HG02642 (cell line): ENCODE results near the gene ALDH1L1.

Experiments used
- ATAC-seq: cut with Tn5 transposase; IDR thresholded peaks from one replicate; pipeline ENCODE4 v1.9.1; 2021; ENCODE audit warnings: mild to moderate bottlenecking; ENCODE audit not compliant: unreplicated experiment, poor library complexity

The ALDH1L1 gene

DNA sequence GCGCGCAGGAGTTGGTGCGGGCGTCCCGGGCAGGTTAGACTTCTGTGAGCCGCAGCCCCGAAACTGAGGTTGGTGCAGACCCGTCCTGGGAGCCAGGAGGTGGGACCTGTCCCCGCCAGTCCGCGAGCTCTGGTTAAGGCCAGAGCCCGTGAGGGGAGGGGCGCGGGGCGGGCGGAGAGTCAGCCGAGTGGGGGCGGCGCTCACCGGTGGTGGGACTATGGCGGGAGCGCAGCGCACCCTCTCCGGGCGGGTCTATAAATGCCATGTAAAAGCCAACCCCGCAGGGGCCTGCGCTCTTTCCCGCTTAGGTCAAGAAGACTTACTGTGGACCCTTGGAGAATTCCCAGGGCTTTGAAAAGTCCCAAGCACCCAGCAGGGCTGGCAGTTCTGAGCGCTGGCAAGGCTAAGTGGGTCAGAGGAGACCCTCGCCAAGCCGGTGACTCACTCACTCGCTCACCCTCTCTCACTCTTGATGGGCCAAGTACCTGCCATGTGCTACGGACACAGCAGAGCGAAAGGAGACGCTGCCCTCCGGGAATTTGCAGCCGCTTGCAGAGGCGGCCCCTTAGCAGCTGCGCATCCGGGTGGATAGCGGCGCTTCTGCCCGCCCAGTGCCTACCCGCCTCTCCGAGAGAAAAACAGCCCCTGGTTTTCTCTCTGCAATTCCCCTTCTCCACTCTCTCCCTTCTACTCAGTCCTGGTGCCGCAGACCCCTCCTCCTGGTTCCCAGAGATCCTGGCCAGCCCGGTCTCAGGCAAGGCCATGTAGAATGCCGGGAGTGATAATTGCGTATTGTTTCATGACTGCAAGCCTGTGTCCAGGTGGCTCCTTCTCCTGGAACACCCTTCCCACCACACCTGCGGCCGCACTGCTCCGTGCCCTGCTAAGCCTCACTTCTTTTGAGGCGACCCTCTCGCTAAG lies at the start of gene ALDH1L1:
TSS of gene ALDH1L1 (minus strand) at position 110 of the 921 bp plus-strand sequence. CDS start 19,607 bp downstream, outside the sequence.
- no peak for ATAC-seq

DNA sequence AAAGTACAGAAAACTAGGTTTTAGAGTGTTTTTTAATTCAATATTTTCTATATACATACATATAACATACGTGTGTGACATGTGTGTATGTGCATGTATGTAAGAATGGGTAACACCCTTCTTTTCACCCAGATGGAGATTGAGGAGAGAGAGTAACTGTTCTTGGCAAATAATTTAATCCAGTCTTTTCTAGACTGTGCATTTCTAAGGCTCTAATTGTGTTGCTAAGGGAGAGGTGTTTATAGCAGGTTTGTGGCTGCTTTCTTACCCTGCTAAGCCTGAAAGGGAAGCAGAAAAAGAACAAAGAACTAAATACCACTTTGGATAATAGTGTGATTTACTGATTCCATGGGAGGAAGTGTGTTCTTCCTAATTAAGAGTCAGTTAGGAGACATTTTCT lies 46.0 kb upstream of the ALDH1L1 start:
- ATAC-seq, result no peak

DNA sequence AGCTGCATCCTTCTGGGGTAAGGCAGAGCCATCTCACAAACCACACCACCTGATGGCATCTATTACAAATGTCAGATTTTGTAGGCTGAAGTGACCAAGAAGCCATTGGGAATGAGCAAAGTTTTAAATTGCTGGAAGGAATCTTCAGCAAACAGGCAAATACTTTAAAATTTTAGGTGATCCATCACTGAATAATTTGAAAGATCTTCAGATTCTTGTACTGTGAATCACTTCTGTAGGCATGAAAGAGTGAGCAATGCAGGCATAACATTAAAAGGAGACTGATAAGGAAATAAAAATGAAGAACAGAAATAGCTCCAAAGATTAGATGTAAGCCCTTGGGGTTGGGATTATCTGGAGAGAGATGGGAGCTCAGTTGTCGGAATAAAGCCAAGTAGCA lies 36.0 kb upstream of the ALDH1L1 start:
- no peak for ATAC-seq

DNA sequence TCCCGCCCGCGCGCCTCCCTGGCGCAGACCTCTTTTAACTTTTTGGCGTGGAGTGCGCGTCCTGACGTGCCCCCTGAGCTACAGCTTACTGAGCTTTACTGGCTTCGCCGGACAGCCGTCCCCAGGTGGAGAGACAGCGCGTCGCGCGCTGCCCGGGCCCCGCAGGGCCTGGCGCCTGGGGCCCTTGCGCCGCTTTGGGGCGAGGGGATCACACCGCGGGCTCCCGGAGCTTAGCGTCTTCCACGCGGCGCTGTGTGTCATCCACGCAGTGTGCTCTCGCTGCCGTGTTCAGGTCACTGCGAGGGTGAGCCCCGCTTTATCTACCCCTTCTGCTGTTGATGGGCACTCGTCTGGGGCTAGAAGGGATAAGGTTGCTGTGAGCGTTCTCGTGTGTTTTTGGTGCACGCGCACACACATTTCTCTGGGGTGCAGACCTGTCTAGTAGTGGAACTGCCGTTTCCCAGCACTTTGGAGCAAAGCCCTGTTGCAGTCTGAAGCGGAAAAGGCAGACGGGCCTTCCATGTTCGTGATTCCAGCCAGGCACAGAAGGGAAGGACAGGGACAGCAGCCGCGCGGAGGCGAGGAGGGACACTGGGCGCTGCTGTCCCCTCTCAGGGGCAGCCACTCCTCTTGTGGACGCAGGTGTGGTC lies 33.1 kb upstream of the ALDH1L1 start:
- no peak for ATAC-seq

DNA sequence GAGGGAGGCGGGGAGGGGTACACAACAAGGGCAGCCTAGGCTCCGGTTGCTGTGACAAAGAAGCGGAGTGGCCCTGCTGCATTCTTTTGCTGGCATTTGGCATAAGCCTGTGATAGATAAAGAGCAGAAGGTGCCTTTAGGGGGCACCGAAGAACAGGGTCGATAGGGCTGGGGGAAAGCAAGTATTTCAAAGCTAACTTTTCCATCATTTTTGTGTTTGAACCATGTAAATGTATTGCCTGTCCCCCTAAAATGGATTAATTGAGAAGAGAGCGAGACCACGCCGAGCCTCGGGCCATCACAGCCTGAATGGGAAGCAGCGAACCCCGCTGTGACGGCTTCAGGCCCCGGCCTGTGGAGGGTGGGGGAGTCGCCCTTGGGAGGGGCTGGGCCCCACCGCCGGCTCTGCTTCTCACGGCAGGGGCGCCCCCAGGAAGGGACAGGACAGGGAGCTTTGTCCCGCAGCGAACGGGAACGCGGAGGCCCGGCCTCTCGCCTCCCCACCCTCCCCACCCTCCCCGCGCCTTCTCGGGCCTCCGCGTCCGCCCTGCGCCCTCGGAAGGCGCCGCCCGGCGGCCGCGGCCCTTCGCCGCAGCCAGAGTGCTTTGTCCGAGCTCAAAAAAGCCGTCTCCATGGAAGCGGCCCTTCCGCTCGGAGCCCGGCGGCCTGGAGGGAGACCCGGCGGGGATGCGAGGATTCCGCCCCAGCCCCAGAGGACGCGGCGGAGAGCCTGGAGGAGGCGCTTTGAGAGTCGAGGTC lies 32.4 kb upstream of the ALDH1L1 start:
- ATAC-seq, result no peak

DNA sequence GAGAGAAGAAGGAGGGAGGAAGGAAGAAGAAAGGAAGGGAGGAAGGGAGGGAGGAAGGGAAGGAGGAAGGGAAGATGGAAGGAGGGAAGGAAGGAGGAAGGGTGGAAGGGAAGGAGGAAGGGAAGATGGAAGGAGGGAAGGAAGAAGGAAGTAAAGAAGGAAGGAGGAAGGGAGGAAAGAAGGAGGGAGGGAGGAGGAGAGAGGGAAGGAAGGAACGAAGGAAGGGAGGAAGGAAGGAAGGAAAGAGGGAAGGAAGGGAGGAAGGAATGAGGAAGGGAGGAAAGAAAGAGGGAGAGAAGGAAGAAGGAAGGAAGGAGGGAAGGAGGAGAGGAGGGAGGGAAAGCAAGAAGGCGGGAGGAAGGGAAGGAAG lies 31.8 kb upstream of the ALDH1L1 start:
- ATAC-seq, result no peak

DNA sequence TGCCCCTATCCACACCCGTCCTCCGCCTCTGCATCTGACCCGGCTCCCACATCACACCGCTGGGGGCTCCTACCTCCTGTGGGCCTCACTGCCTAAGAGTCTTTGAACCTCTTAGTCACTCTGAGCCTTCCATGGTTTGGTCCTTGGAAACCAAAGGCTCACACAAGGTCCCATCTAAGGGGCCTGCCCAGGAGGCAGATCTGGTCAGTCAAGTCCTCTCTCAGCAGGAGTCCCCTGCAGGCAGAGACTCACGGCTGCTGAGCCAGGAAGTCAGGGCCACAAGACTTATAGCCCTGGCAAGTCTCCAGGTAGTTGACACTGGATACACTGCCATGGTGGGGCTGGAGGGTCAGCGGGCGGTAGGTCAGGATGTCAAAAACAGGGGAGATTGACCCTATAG lies 31.2 kb upstream of the ALDH1L1 start:
- no peak for ATAC-seq

DNA sequence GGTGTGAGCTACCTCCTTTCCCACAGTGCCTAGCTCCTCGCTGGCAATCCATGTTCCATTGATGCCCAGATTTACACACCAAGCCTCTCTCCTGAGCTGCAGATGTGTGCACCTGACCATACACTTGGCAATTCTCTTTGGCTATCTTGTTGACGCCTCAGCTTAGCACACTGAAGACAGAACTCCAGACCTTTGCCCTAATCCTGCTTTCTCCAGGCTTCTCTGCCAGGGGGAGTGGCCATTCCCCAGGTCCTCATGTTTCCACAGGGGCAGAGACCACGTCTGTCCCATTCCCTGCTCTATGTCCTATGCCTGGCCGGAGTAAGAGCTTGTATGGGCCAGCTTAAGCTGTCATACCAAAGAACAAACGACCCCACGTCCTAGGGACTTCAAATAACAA lies 30.2 kb upstream of the ALDH1L1 start:
- no peak for ATAC-seq

DNA sequence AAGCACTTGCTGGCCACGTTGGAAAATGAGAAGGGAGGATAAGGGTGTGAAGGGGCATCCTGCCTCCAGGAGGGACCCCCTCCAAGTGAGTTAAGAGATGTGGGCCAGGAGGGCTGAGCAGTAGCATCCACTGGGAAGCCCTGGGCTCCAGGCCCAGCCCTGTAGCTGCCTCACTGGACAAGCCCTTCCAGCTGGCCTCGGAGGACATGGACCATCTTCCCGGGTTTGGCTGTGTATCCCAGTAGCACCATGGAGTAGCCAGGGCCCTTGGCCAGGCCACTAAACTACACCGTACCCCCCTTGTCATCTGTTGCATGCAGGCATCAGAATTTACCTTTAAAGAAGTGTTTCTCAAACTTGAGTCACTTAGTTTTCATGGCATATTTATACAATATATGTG lies 29.4 kb upstream of the ALDH1L1 start:
- no peak for ATAC-seq

DNA sequence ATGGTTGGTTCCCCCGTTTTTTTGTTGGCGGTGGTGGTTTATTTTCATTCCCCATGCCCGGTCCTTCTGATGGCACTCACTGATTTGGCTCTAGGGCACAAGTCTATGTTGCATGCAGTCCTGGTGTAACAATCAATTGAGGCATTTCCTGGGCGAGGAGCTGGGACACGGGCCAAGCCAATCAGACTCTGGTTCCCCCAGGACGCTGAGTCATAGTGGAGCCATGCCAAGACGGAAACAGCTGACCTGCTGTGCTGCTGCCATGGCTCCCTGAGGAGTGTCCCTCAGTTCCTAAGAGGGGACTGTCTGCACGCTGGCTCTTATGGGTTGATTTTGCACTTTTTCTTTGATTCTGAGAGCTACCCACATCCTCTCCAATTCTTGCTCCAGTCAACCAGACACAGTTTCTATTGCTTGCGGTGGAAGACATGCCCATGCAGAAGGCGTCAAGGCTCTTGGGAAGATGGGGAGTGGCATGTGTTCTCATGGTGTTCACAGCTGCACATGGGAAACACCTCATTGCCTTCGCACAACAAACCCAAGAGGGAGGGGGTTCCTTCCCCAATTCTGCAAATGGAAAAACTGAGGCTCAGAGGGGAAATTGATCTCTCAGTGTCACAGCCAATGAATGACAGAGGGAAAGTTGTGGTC lies 28.3 kb upstream of the ALDH1L1 start:
- no peak for ATAC-seq

DNA sequence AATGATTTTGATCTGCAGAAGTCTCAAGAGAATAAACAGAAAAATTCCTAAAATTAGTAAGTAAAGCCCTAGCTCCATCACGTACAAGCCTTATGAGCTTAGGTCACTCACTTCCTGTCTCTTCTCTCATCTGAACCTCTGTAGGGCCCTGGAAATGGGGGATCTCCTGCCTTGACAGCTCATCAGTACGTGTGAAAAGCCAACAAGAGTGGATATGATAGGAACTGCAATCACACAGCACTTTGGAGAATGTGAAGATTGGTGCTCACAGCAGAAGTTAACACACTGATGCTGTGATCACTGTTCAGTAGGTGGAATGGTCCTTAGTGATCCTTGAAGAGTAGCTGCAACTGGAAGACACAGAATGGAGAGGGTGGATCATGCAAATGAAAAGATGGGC lies 27.8 kb upstream of the ALDH1L1 start:
- no peak for ATAC-seq

DNA sequence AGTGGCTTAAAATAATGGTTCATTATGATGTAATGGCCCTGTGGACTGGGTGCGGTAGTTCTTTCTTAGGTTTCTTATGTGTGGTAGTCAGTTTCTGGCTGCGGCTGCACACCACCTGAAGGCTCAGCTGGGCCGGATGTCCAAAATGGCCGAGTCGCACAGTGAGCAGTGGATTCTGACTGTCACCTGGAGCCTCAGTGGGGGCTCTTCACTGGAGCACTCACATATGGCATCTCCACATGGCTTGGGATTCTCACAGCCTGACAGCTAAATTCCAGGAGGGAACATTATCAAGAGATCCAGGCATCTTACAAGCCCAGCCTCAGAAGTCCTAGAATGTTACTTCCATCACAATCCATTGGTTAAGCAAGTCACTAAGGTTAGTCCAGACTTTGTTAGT lies 26.8 kb upstream of the ALDH1L1 start:
- no peak for ATAC-seq

DNA sequence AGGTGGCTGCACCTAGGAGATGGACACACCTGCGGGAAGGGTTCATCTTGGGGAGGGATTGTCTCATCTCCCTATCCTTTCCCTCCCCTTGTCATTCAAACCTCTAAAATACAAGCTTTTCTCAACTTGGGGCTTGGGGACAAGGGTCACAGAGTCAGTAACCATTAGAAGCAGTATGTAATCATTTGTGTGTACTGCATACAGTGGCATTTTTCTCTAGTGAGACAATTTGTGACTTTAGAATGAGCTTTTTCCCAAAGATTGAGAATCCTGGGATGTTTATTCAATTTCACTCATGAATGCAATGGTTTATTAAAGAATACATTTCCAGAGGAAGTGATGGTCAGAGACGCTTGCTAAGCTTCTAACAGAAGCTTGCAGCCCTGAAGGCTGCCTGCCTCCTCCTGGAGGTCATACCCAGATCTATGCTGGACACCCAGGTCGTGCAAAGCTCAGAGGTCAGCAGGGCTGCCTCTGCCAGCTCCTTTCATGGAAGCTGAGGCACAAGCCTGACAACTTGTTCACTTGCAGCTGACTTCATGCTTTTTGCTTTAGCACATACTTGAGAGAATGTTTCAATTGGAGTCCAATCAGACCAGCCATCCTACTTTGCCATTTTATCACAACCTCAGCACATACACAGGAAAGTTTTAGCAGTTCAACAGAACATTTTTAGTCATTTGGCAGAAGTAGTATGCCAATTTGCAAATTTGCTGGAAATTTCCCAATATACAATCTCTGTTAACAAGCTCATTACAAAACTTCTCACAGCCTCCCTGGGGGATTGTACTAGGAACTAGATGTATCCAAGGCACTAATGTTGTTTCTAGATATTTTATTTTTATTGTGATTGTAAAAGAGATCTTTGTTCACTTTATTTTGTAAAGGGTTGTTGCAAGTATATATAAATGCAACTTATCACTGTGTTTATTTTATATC lies 25.6 kb upstream of the ALDH1L1 start:
- no peak for ATAC-seq

DNA sequence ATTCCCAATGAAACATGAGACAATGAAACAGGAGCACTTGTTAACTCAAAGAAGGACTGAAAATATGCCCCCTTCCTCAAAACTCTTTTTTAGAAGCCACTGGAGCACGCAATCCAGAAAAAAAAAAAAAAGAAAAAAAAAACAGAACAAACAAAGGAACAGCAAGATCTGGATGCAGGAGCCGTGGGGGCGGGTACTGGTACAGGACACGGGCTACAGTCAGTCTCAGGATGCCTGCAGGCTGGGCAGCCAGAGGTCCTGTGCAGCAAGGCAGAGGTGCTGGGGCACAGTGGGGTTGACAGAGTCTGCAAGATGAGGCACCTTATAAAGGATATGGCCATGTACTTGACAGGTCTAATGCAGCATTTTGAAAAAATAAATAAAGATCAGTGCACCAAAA lies 22.3 kb upstream of the ALDH1L1 start:
- no peak for ATAC-seq

DNA sequence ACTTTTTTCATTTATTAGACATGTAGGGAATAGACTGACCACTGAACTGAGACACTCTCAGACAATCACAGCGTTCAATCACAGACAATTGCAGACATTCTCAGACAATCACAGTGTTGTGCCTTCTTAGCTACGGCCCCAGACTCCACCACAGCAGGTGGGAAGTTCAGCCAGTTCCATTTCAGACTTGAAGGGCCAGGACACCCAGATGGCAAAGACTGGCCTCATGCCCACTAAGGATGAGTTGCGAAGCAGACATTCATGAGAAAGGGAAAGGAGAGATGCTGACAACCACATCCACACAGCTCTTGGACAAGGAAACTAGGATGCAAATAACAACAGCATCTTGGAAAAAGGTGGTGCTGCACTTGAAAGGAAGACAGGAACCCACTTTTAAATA lies 21.9 kb upstream of the ALDH1L1 start:
- no peak for ATAC-seq

DNA sequence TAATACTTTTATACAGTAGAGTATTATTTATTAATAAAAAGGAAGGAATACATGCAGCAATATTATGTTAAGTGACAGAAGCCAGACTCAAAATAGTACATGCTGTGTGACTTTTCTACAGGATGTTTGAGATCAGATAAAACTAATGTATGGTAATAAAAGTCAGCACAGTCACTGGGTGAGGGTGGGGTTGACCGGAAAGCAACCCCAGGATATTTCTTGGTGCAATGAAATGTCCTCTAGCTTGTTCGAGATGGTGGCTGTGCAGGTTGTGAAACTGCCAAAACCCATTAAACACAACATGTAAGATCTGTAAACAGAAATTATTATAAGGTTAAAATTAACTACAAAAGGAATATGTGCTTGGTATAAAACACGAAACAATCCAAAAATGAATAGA lies 20.8 kb upstream of the ALDH1L1 start:
- no peak for ATAC-seq

DNA sequence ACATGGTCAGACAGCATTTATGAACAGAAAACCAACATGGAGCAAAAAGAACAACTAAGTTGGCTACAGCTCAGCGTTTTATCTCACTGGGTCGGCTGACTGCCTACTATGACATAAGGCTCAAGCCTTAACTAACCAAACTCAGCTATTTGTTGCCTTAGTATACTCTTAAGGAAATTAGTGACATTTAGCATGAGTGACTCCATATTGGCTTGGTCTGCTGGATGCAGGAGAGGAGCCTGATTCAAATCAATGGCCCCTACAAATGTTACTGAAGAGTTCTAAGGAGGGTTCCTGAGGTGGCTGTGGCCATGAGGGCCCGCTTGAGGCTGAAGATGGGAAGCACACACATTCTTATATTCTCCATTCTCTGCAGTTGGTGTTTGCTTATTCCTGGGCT lies 20.1 kb upstream of the ALDH1L1 start:
- ATAC-seq, result no peak

DNA sequence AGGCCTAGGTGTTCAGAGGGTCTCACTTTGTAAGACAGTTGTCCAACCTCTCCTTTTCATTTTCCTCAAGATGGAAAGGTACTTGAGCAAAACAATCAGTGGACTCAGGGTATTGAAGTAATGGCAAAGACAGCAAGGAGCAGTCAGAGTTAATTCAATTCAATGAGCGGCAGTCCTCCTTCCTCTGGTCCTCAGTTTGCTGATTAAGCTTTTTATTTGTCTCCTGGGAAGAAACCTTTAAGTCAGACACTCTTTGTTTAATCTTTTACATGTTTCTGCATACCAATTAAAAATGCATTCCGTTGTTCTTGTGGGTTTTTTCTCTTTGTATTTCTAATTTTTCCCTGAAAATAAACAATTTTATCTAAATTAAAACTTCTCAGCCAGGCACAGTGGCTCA lies 18.9 kb upstream of the ALDH1L1 start:
- no peak for ATAC-seq

DNA sequence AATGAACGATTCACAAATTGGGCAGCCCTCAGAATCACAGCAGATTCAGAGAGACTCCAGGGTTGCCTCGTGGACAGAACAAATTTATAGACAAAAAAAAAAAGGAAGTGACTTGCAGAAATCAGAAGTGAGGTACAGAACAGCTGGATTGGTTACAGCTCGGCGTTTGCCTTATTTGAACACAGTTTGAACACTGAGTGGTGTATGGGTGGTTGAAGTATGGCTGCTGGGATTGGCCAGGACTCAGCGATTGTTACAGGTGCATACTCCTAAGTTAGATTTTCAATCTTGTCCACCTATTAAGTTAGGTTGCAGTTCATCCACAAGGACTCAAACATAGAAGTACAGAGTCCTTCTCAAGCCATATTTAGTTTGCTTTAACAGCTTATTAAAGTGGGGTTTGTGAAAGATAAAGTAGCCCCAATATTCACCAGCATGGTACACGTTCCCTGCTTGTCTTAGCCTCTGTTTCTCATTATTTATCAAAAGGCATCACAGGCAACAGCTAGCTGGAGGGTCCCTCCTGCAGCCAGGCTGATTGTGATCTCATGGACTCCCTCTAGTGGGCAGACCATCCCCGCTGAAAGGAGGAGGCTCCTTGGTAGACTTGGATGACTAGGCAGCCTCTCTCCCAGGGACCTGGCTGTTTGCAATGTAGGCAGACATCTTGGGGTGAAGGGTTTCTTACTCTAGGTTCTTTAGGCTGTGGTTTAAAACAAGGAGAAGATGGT lies 17.6 kb upstream of the ALDH1L1 start:
- no peak for ATAC-seq
